A673 (cell line): ENCODE data around the gene PPM1N. TPM values are rescaled to one million over a fixed set of nuclear protein-coding genes. Genes with fewer than 3 reads are reported as not detected.

ENCODE experiments used
- BruUV-seq: library from RNA; stranded (reverse); fragments of 400-500 nt; replicated peaks from 2 replicates; lab custom pipeline; 2021; lab: Mats Ljungman, UMichigan
- CTCF ChIA-PET: fragments of 300-600 bp; sonication (Branson Sonifier 250); formaldehyde crosslinking; loops from one replicate; lab custom pipeline; 2022; ENCODE audit warnings: antibody characterized with exemption; lab: Charles Lee
- POLR2A ChIA-PET: fragments of 300-600 bp; sonication (Branson Sonifier 250); formaldehyde crosslinking; loops from one replicate; lab custom pipeline; 2022; ENCODE audit warnings: antibody characterized with exemption; ENCODE audit not compliant: low non-redundant PET; lab: Charles Lee
- DNase-seq: peaks from one replicate; pipeline ENCODE4 v3.0.0-alpha.2; 2015; ENCODE audit warnings: low spot score
- H3K27ac ChIP-seq: fragments of 200-600 bp; sonication (generic); 2 replicates; pipeline ENCODE4 v1.5.1; 2016; ENCODE audit warnings: mixed run types, low read depth, mild to moderate bottlenecking, mixed read lengths, antibody characterized with exemption, low read length; ENCODE audit not compliant: poor library complexity, severe bottlenecking
- H3K27me3 ChIP-seq: fragments of 200-600 bp; sonication (generic); replicated peaks from 2 replicates; pipeline ENCODE4 v1.6.1; 2017; ENCODE audit warnings: mixed run types, low read depth, mild to moderate bottlenecking, mixed read lengths, antibody characterized with exemption, low read length; ENCODE audit not compliant: insufficient read depth, poor library complexity
- H3K36me3 ChIP-seq: fragments of 200-600 bp; sonication (generic); 2 replicates; pipeline ENCODE4 v1.6.1; 2016; ENCODE audit warnings: mixed run types, mild to moderate bottlenecking, mixed read lengths, antibody characterized with exemption, low read length; ENCODE audit not compliant: insufficient read depth, poor library complexity, severe bottlenecking
- H3K4me1 ChIP-seq: fragments of 200-600 bp; sonication (generic); 2 replicates; pipeline ENCODE4 v1.6.1; 2017; ENCODE audit warnings: mixed run types, mild to moderate bottlenecking, mixed read lengths, antibody characterized with exemption, low read length; ENCODE audit not compliant: insufficient read depth, poor library complexity, severe bottlenecking
- H3K4me3 ChIP-seq: fragments of 200-600 bp; sonication (generic); 2 replicates; pipeline ENCODE4 v1.5.1; 2016; ENCODE audit warnings: low read depth, mixed run types, mild to moderate bottlenecking, mixed read lengths, low read length; ENCODE audit not compliant: poor library complexity, severe bottlenecking
- H3K9me3 ChIP-seq: fragments of 200-600 bp; sonication (generic); 2 replicates; pipeline ENCODE4 v1.6.1; 2016; ENCODE audit warnings: mixed run types, low read depth, mild to moderate bottlenecking, mixed read lengths, antibody characterized with exemption, low read length; ENCODE audit not compliant: poor library complexity, severe bottlenecking
- EZH2 ChIP-seq: fragments of 200-600 bp; sonication (generic); IDR thresholded peaks from 2 replicates; pipeline ENCODE4 v1.6.1; 2017; ENCODE audit warnings: borderline replicate concordance, low read depth, mild to moderate bottlenecking, mixed read lengths, antibody characterized with exemption, low read length; ENCODE audit not compliant: poor library complexity, severe bottlenecking
- intact Hi-C: fragments of 100-400 bp; cut with micrococcal nuclease; formaldehyde crosslinking; loops from one replicate; pipeline ENCODE4 v1.10.0; 2022; ENCODE audit not compliant: unreplicated experiment
- total RNA-seq: library from RNA; stranded (reverse); gene quantifications from 2 replicates; pipeline ENCODE4 v1.2.3, GENCODE V29; 2021
- TF ChIP-seq, protein P1 (sequence below): fragments of 300-800, 200-600 bp; sonication (generic); conservative IDR thresholded peaks from 2 replicates; pipeline ENCODE4 v1.5.1; 2017; ENCODE audit warnings: low read depth, mild to moderate bottlenecking, antibody characterized with exemption, low read length, moderate library complexity, mixed read lengths

PPM1N gene
- total RNA-seq, 1 experiment from 2014 or later: 0.80 TPM

DNA sequence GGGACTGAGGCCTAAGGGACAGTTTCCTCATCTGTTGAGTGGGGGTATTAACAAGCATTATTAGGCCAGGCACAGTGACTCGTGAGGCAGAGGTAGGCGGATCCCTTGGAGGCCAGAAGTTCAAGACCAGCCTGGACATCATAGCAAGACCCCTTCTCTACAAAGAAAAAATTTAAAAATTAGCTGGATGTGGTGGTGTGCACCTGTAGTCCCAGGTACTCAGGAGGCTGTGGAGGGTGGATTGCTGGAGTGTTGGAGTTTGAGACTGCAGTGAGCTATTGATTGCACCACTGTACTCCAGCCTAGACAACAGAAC lies 41.8 kb upstream of the PPM1N start:
- no peak for TF ChIP-seq EZH2
- TF ChIP-seq, protein P1, sequence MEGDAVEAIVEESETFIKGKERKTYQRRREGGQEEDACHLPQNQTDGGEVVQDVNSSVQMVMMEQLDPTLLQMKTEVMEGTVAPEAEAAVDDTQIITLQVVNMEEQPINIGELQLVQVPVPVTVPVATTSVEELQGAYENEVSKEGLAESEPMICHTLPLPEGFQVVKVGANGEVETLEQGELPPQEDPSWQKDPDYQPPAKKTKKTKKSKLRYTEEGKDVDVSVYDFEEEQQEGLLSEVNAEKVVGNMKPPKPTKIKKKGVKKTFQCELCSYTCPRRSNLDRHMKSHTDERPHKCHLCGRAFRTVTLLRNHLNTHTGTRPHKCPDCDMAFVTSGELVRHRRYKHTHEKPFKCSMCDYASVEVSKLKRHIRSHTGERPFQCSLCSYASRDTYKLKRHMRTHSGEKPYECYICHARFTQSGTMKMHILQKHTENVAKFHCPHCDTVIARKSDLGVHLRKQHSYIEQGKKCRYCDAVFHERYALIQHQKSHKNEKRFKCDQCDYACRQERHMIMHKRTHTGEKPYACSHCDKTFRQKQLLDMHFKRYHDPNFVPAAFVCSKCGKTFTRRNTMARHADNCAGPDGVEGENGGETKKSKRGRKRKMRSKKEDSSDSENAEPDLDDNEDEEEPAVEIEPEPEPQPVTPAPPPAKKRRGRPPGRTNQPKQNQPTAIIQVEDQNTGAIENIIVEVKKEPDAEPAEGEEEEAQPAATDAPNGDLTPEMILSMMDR: no peak
- CTCF ChIA-PET: interaction anchor here (0.7 kb wide), 1 partner anchor 17 kb away, joined by 9 read pairs; no protein-coding TSS in a partner anchor
- no peaks in the 10 kb centered on the region for H3K27me3 ChIP-seq
- H3K4me1 ChIP-seq: peaks cover 8% of the 10 kb centered on the region
- no peak for DNase-seq
- POLR2A ChIA-PET: interaction anchor here (0.6 kb wide), 1 partner anchor 11 kb away, joined by 5 read pairs; no protein-coding TSS in a partner anchor
- H3K36me3 ChIP-seq: no peaks in the 10 kb centered on the region
- no peaks in the 10 kb centered on the region for H3K9me3 ChIP-seq
- H3K4me3 ChIP-seq: no peak overlapping the region
- H3K27ac ChIP-seq: no peak overlapping the region
- intact Hi-C loops: no loop called here
- BruUV-seq: no TSS peak

DNA sequence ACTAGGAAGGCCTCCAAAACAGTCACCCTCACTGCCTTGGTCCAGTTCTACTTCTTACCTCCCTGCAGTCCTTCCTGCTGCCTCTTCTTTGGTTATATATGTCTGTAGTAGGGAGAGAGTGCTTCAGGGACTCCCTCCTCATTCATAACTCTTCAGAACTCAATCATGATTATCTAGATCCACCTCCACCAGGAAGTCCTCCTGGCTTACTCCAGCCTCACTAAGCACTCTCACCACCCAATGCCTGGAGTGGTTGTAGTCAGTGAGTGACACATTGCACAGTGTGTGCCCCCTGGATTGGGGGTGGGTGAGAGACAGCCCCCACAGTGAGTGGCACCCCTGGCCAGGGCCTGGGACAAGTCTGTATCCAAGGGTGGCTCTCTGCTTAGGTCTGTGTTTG lies 40.5 kb upstream of the PPM1N start:
- H3K9me3 ChIP-seq: no peaks in the 10 kb centered on the region
- CTCF ChIA-PET: interaction anchor here (0.6 kb wide), 1 partner anchor 70 kb away, joined by 6 read pairs; no protein-coding TSS in a partner anchor
- BruUV-seq: no TSS peak
- POLR2A ChIA-PET: no interaction called here
- no peak overlapping the region for H3K27ac ChIP-seq
- no peaks in the 10 kb centered on the region for H3K27me3 ChIP-seq
- H3K4me1 ChIP-seq: peaks cover 8% of the 10 kb centered on the region
- H3K4me3 ChIP-seq: no peak overlapping the region
- intact Hi-C loops: no loop called here
- TF ChIP-seq EZH2: no peak
- TF ChIP-seq, protein P1: no peak
- H3K36me3 ChIP-seq: no peaks in the 10 kb centered on the region
- no peak for DNase-seq

DNA sequence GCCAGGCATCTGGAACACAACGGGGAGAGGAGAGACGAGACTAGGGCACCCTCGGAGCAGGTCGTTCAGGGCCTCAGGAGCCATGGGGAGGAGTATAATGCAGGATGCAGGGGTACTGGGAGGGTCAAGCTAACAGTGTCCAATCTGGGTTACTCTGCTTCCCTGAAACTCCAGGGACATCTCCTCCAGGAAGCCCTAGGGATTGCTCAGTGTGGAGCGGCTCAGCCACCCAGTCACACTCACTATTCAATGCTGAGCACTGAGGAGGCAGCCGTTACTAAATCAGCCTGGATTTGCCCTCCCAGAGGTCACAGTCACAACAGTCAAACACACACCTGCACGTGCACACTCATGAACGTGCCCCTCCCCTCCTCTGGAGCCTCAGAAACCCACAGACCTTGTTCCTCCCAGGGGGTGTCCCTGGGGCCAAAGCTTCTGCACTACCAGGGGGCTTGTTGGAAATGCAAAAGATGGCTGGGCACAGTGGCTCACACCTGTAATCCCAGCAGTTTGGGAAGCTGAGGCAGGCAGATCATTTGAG lies 37.4 kb upstream of the PPM1N start:
- BruUV-seq: no TSS peak
- POLR2A ChIA-PET: no interaction called here
- Histone ChIP-seq H3K27ac (no peak overlapping the region), H3K4me1 (peaks cover 2% of the 10 kb centered on the region), H3K9me3 (no peaks in the 10 kb centered on the region), H3K27me3 (no peaks in the 10 kb centered on the region), H3K36me3 (no peaks in the 10 kb centered on the region), H3K4me3 (no peak overlapping the region)
- no peak for TF ChIP-seq EZH2
- TF ChIP-seq, protein P1: no peak
- DNase-seq: no peak
- intact Hi-C loops: no loop called here
- CTCF ChIA-PET: no interaction called here
